Keratinocyte (primary cell): ENCODE measurements around the gene FBXL12. TPM values are rescaled to one million over a fixed set of nuclear protein-coding genes. Genes with fewer than 3 reads are reported as not detected.
A peak's percentile ranks its signal among the peaks of the same experiment; 100 is the strongest.

ENCODE experiments used
- DNase-seq: peaks from one replicate; pipeline ENCODE4 v3.0.0-alpha.2; 2011; ENCODE audit warnings: low read depth, missing footprints, low spot score
- FAIRE-seq: peaks from 2 replicates; lab custom pipeline; 2011; peaks lifted over from hg19 to GRCh38; lab: Jason Lieb, UNC
- H2AFZ ChIP-seq: 2 replicates; pipeline ENCODE4 v1.6.0; 2012; ENCODE audit warnings: low read length, control low read depth, inconsistent platforms; ENCODE audit not compliant: control insufficient read depth
- H3K27ac ChIP-seq: 2 replicates; pipeline ENCODE4 v1.5.1; 2011; ENCODE audit warnings: low read length; ENCODE audit not compliant: control insufficient read depth, insufficient read depth
- H3K27me3 ChIP-seq: 3 replicates; pipeline ENCODE4 v1.6.0; 2011; ENCODE audit warnings: low read length; ENCODE audit not compliant: control insufficient read depth, insufficient read depth; ENCODE audit errors: extremely low read depth
- H3K36me3 ChIP-seq, 2 experiments: 2 replicates in 1 of 2; 3 replicates in 1 of 2; pipeline ENCODE4 v1.5.1; 2011; ENCODE audit warnings: low read length in 2 of 2, mild to moderate bottlenecking in 1 of 2; ENCODE audit not compliant: control insufficient read depth in 2 of 2, insufficient read depth in 2 of 2; ENCODE audit errors: extremely low read depth in 1 of 2
- H3K4me1 ChIP-seq: 3 replicates; pipeline ENCODE4 v1.5.1; 2011; ENCODE audit warnings: low read length; ENCODE audit not compliant: control insufficient read depth, insufficient read depth; ENCODE audit errors: extremely low read depth
- H3K4me2 ChIP-seq: 3 replicates; pipeline ENCODE4 v1.6.0; 2011; ENCODE audit warnings: low read depth, low read length; ENCODE audit not compliant: control insufficient read depth, insufficient read depth; ENCODE audit errors: extremely low read depth
- H3K4me3 ChIP-seq, 3 experiments: fragments of 200-600 bp in 1 of 3; sonication (generic) in 1 of 3; 2 replicates in 2 of 3; 3 replicates in 1 of 3; pipeline ENCODE4 v1.5.1; 2011 to 2016; ENCODE audit warnings: low read length in 3 of 3, mild to moderate bottlenecking in 3 of 3, control low read depth in 2 of 3, inconsistent platforms in 1 of 3, low read depth in 1 of 3, mixed read lengths in 1 of 3, mixed run types in 1 of 3, moderate library complexity in 1 of 3; ENCODE audit not compliant: control insufficient read depth in 2 of 3, insufficient read depth in 2 of 3; ENCODE audit errors: extremely low read depth in 1 of 3
- H3K79me2 ChIP-seq: 2 replicates; pipeline ENCODE4 v1.6.0; 2012; ENCODE audit warnings: low read length; ENCODE audit not compliant: control insufficient read depth, insufficient read depth
- H3K9ac ChIP-seq: 3 replicates; pipeline ENCODE4 v1.6.0; 2011; ENCODE audit warnings: low read length; ENCODE audit not compliant: control insufficient read depth, insufficient read depth; ENCODE audit errors: extremely low read depth
- H3K9me1 ChIP-seq: 3 replicates; pipeline ENCODE4 v1.6.0; 2011; ENCODE audit warnings: low read length; ENCODE audit not compliant: control insufficient read depth, insufficient read depth; ENCODE audit errors: extremely low read depth
- H3K9me3 ChIP-seq: 2 replicates; pipeline ENCODE4 v1.5.1; 2012; ENCODE audit warnings: low read depth, low read length; ENCODE audit not compliant: control insufficient read depth
- H4K20me1 ChIP-seq: 3 replicates; pipeline ENCODE4 v1.6.0; 2011; ENCODE audit warnings: low read length; ENCODE audit not compliant: control insufficient read depth, insufficient read depth; ENCODE audit errors: extremely low read depth
- EZH2 ChIP-seq: IDR thresholded peaks from one replicate; pipeline ENCODE4 v1.6.1; 2012; ENCODE audit warnings: inconsistent platforms, mild to moderate bottlenecking, low read length, moderate library complexity
- dilution Hi-C: fragments of 300-500 bp; cut with MboI; formaldehyde crosslinking; loops from one replicate; pipeline ENCODE4 v1.7.0; 2020; ENCODE audit warnings: low sequenced_read_pairs; ENCODE audit not compliant: extremely low pct_ligation_motif_present
- polyA plus RNA-seq, 5 experiments: library from polyadenylated mRNA; depleted of rRNA in 3 of 5; stranded (reverse) in 3 of 5; stranded (forward) in 1 of 5; unstranded in 1 of 5; fragments of >200 nt; gene quantifications; 1 replicate in 1 of 5; 2 replicates in 3 of 5; 3 replicates in 1 of 5; pipeline versions ENCODE4 v1.2.1 to v1.2.3, GENCODE V29; 2011 to 2012; ENCODE audit warnings: missing spikeins in 2 of 5, low read depth in 1 of 5, low replicate concordance in 1 of 5
- TF ChIP-seq, protein P1 (sequence below), 3 experiments: IDR thresholded peaks in 1 of 3; conservative IDR thresholded peaks in 1 of 3; optimal IDR thresholded peaks in 1 of 3; 2 replicates in 2 of 3; 3 replicates in 1 of 3; pipeline versions ENCODE3 to v1.5.1; 2011; ENCODE audit warnings: low read length in 3 of 3, mild to moderate bottlenecking in 3 of 3, moderate library complexity in 2 of 3, control low read depth in 1 of 3, inconsistent platforms in 1 of 3; ENCODE audit not compliant: insufficient read depth in 2 of 3; ENCODE audit errors: extremely low read depth in 1 of 3

FBXL12 gene
- polyA plus RNA-seq, 1 donor (not counting 4 experiments of a cell fraction or from before 2014, with no cell fraction given), result 12.6 TPM

DNA sequence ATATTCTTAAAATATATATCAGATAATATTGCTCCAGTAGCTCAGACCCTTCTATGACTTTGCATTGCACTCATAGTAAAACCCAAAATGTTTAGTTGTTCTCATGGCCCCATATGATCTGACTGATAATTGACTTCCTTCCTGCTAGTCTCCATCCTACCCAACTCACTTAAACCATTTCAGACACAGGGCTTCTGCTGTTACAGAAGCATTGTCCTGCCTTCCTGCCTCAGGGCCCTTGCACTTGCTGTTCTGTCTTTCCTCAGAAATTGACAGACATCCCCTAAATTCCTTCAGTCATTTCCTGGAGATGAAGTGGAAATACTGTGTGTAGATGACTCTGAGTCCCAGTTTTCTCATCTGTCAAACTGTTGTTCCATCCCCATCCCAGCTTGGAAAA, 19.7 kb downstream of the FBXL12 start:
- no peak for DNase-seq
- Histone ChIP-seq H3K4me1 (peaks cover 13% of the 10 kb centered on the region), H3K27ac (no peak overlapping the region), H3K9me1 (no peaks in the 10 kb centered on the region), H3K9me3 (no peaks in the 10 kb centered on the region), H3K27me3 (no peaks in the 10 kb centered on the region), H3K4me2 (no peak overlapping the region), H3K79me2 (no peaks in the 10 kb centered on the region), H3K9ac (no peak overlapping the region), H3K36me3 (no peaks in the 10 kb centered on the region), H2AFZ (no peak overlapping the region), H4K20me1 (no peaks in the 10 kb centered on the region), H3K4me3 (no peak overlapping the region)
- FAIRE-seq, result no peak
- no peak for TF ChIP-seq EZH2
- TF ChIP-seq, protein P1, sequence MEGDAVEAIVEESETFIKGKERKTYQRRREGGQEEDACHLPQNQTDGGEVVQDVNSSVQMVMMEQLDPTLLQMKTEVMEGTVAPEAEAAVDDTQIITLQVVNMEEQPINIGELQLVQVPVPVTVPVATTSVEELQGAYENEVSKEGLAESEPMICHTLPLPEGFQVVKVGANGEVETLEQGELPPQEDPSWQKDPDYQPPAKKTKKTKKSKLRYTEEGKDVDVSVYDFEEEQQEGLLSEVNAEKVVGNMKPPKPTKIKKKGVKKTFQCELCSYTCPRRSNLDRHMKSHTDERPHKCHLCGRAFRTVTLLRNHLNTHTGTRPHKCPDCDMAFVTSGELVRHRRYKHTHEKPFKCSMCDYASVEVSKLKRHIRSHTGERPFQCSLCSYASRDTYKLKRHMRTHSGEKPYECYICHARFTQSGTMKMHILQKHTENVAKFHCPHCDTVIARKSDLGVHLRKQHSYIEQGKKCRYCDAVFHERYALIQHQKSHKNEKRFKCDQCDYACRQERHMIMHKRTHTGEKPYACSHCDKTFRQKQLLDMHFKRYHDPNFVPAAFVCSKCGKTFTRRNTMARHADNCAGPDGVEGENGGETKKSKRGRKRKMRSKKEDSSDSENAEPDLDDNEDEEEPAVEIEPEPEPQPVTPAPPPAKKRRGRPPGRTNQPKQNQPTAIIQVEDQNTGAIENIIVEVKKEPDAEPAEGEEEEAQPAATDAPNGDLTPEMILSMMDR (optimal IDR thresholded peaks at IDR 0.05 in 1 of 3, IDR thresholded peaks at IDR 0.05 in 1 of 3, conservative IDR thresholded peaks at IDR 0.05 in 1 of 3; ENCODE audit: extremely low read depth in 1 of 3, insufficient read depth in 2 of 3, low read length in 3 of 3), result no peak
- dilution Hi-C loops, result no loop called here

DNA sequence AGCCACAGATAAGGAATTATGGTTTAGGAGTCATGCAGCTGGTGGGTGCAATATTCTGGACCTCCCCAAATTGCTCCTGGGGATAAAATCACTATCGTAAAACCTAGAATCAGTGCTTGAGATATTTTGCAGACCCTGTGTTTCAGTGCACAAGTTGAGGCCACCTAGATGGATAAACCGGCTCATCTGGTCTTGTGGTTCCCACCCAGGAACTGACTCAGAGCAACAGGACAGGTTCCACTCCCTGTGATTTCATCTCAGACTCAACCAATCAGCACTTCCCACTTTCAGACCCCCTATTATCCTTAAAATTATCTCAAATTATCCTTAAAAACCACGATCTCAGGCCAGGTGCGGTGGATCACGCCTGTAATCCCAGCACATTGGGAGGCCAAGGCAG, 21.0 kb downstream of the FBXL12 start:
- FAIRE-seq (peak; percentile 52), DNase-seq (no peak)
- no peaks in the 10 kb centered on the region for H3K9me1 ChIP-seq
- peaks cover 13% of the 10 kb centered on the region for H3K4me1 ChIP-seq
- H2AFZ ChIP-seq, result no peak overlapping the region
- H3K4me3 ChIP-seq, result no peak overlapping the region
- H3K4me2 ChIP-seq, result peak overlapping the region; percentile 35
- H4K20me1 ChIP-seq, result no peaks in the 10 kb centered on the region
- H3K27ac ChIP-seq, result no peak overlapping the region
- no peak overlapping the region for H3K9ac ChIP-seq
- H3K79me2 ChIP-seq, result no peaks in the 10 kb centered on the region
- TF ChIP-seq EZH2, result no peak
- TF ChIP-seq, protein P1 (optimal IDR thresholded peaks at IDR 0.05 in 1 of 3, IDR thresholded peaks at IDR 0.05 in 1 of 3, conservative IDR thresholded peaks at IDR 0.05 in 1 of 3; ENCODE audit: extremely low read depth in 1 of 3, insufficient read depth in 2 of 3, low read length in 3 of 3), result no peak
- H3K36me3 ChIP-seq, result no peaks in the 10 kb centered on the region
- dilution Hi-C loops, result no loop called here
- H3K27me3 ChIP-seq, result no peaks in the 10 kb centered on the region
- no peaks in the 10 kb centered on the region for H3K9me3 ChIP-seq
